Naive B cell (primary cell): Measurements from ENCODE around the gene ST7. TPM values are rescaled to one million over a fixed set of nuclear protein-coding genes. Genes with fewer than 3 reads are reported as not detected.

Experiments
- ATAC-seq, 2 donors: fragments of 150-1000 bp; cut with Tn5 transposase; 2 replicates each; pipeline ENCODE4 v1.10.0; 2021; ENCODE audit warnings: low read depth in 2 of 2, mild to moderate bottlenecking in 2 of 2, moderate library complexity in 2 of 2
- DNase-seq: peaks from one replicate; pipeline ENCODE4 v3.0.0; 2022
- H3K27ac Mint-ChIP-seq, 6 donors: one replicate each; pipeline ENCODE4 v1.8.0; 2020 to 2022; ENCODE audit warnings: mild to moderate bottlenecking in 6 of 6, mixed read lengths in 6 of 6, moderate library complexity in 5 of 6, inconsistent platforms in 2 of 6
- H3K27me3 Mint-ChIP-seq, 3 donors: one replicate each; pipeline ENCODE4 v1.8.0; 2021 to 2022; ENCODE audit warnings: mixed read lengths in 3 of 3, mild to moderate bottlenecking in 1 of 3
- H3K36me3 Mint-ChIP-seq, 2 donors: one replicate each; pipeline ENCODE4 v1.8.0; 2020 to 2022; ENCODE audit warnings: mixed read lengths in 2 of 2, inconsistent platforms in 1 of 2, mild to moderate bottlenecking in 1 of 2
- H3K4me1 Mint-ChIP-seq, 3 donors: one replicate each; pipeline ENCODE4 v1.8.0; 2020 to 2022; ENCODE audit warnings: mixed read lengths in 3 of 3, inconsistent platforms in 1 of 3, mild to moderate bottlenecking in 1 of 3, moderate library complexity in 1 of 3
- H3K4me3 Mint-ChIP-seq, 8 donors: one replicate each; pipeline ENCODE4 v1.8.0; 2020 to 2022; ENCODE audit warnings: mild to moderate bottlenecking in 8 of 8, mixed read lengths in 8 of 8, moderate library complexity in 8 of 8, inconsistent platforms in 2 of 8
- H3K9me3 Mint-ChIP-seq, 7 donors: one replicate each; pipeline ENCODE4 v1.8.0; 2020 to 2022; ENCODE audit warnings: mixed read lengths in 7 of 7, mild to moderate bottlenecking in 5 of 7, inconsistent platforms in 2 of 7, moderate library complexity in 1 of 7
- polyA plus RNA-seq, 6 donors: library from polyadenylated mRNA; unstranded; fragments of 300-500 nt; fragmentation: Illumina TruSeq; gene quantifications; one replicate each; pipeline ENCODE4 v1.2.3, GENCODE V29; 2021; ENCODE audit warnings: low read depth in 6 of 6

Gene ST7
- polyA plus RNA-seq, 6 donors from 2014 or later = 0.49 to 3.7 (median 0.63) TPM; not detected in 1

DNA sequence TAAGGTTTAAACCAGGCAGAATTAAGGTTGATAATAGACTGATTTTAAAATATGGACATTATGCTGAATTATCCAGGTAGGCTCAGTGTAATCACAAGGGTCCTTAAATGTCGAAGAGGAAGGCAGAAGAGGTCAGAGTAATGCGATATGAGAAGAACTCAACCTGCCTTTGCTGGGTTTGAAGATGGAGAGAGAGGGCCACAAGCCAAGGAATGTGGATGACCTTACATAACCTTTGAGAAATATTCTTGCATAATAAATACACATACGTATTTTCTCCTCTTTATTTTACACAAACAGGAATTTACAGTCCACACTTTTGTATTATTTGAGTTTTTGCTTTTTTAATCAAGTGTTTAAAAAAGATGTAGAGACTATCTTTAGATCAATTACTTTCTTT is 88.5 kb downstream of the ST7 start:
- no peaks in the 10 kb centered on the region for H3K4me1 Mint-ChIP-seq
- H3K27ac Mint-ChIP-seq = no peak overlapping the region
- no peaks in the 10 kb centered on the region for H3K9me3 Mint-ChIP-seq
- no peak overlapping the region for H3K4me3 Mint-ChIP-seq
- no peaks in the 10 kb centered on the region for H3K36me3 Mint-ChIP-seq
- ATAC-seq = no peak
- no peak for DNase-seq
- H3K27me3 Mint-ChIP-seq = peaks cover 12 to 27% (median 22%) of the 10 kb centered on the region in 3 donors

DNA sequence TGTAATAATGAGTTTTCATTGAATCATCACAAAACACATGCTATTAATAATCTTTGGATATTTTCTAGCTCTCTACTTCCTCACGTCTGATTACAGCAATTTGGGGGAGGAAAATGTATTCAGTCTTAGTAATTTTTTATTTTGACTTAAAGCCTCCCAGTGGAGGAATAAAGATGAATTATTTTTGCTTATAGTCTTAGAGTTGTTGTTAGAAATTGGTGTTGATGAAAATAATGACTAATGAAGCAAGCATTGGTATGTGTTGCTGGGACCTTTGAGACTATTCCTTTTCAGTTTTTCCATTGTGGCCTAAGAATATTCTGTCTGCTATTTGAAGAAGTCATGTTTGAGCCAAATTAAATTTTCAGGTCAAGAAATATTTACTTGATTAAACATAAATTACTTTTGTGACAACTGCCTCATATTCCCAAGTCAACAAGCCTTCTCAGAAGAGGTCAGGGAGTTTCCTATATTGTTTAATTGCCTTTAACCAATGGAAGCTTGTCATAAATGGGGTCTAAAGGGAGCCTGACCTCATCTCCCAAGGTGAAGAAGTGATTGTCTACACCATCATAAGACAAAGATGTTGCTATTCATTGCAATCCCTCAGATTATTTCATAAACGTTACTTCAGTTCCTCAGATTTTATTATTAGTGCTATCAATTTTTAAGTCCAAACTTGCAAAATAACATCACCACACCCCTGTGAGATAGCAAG is 90.0 kb downstream of the ST7 start:
- H3K4me1 Mint-ChIP-seq = peaks cover 0 to 4% (median 0%) of the 10 kb centered on the region in 3 donors
- DNase-seq (no peak), ATAC-seq (no peak)
- H3K4me3 Mint-ChIP-seq = no peak overlapping the region
- H3K9me3 Mint-ChIP-seq = no peaks in the 10 kb centered on the region
- H3K27me3 Mint-ChIP-seq = peaks cover 16 to 33% (median 27%) of the 10 kb centered on the region in 3 donors
- no peak overlapping the region for H3K27ac Mint-ChIP-seq
- no peaks in the 10 kb centered on the region for H3K36me3 Mint-ChIP-seq

DNA sequence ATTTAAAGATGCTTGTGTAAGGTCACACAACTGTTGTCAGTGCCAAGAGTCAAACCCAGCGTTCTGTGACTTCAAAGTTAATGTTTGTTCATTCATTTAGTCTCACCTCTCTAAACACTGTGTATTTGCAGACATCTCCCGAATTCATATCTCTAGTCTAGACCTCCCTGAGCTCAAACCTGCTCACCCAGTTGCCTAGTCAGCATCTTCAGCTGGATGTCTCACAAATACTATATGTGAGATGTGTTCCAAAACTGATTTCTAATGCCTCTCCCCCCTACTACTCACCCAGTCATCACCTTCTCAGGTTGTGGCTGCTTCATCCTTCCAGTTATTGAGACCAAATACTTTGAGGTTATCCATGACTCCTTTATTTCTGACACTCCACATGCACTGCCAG is 91.4 kb downstream of the ST7 start:
- DNase-seq (no peak), ATAC-seq (no peak)
- Mint-ChIP-seq H3K36me3 (no peaks in the 10 kb centered on the region), H3K4me1 (peaks cover 0 to 5% (median 4%) of the 10 kb centered on the region in 3 donors), H3K27ac (no peak overlapping the region), H3K4me3 (no peak overlapping the region), H3K27me3 (peaks cover 19 to 42% (median 35%) of the 10 kb centered on the region in 3 donors), H3K9me3 (no peaks in the 10 kb centered on the region)

DNA sequence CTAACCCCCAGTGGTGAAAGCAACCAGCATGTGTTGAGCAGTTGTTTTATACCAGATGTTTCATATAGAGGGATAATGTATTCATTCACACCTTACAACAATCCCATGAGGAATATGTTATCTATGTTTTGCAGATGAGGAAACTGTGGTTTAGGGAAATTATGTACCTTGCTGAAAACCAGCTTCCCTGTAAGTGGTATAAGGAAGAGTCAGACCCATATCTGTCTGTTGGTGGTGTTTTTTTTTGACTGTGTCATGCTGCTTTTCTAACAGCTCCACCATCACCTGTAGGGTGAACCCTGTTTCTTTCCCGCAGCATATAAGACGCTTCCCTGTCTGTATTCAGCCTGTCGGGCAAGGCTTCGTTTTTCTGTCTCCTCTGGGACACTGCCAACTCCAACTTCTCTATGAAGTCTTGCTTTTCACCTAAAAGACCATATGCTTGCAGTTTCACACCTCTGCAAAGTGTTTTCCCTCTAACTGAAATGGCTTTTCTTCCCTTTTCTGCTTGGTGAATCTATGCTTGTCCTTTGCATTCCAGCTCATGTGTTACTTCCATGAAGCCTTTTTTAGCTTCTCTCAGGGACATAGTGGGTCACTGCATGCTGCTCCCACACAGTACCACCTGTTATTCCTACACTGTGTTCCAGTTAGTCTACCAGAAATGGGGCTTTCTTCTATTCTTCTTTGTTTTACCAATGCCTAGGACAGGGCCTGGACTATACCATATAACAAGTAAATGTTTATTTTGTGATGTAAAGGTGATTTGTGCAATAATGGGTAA is 92.8 kb downstream of the ST7 start:
- H3K36me3 Mint-ChIP-seq = no peaks in the 10 kb centered on the region
- ATAC-seq (no peak), DNase-seq (no peak)
- H3K4me3 Mint-ChIP-seq = no peak overlapping the region
- no peaks in the 10 kb centered on the region for H3K9me3 Mint-ChIP-seq
- H3K27ac Mint-ChIP-seq = no peak overlapping the region
- H3K27me3 Mint-ChIP-seq = peaks cover 19 to 38% (median 36%) of the 10 kb centered on the region in 3 donors
- H3K4me1 Mint-ChIP-seq = peaks cover 0 to 5% (median 4%) of the 10 kb centered on the region in 3 donors

DNA sequence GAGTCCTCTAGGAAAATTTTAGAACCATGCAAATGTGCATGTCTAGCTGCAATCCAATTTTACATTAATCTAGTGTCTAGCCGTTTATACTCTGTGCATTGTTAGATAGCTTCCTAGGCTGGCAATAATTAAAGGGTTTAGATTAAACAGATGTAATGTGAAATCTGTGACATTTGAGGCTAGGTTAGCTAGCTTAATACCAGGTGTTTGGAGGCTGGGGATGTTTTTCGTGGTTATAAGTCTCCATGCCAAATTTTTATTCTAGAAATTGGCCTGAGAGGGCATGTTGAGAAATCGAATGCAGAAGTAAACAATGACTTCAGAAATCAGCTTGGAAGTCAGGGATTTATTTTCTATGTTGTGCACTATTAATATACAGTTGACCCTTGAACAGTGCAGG is 94.2 kb downstream of the ST7 start:
- Mint-ChIP-seq H3K27me3 (peaks cover 24 to 45% (median 43%) of the 10 kb centered on the region in 3 donors), H3K36me3 (no peaks in the 10 kb centered on the region), H3K4me1 (peaks cover 0 to 5% (median 4%) of the 10 kb centered on the region in 3 donors), H3K27ac (no peak overlapping the region), H3K9me3 (peaks cover 0 to 5% (median 0%) of the 10 kb centered on the region in 7 donors), H3K4me3 (no peak overlapping the region)
- ATAC-seq (no peak), DNase-seq (no peak)

DNA sequence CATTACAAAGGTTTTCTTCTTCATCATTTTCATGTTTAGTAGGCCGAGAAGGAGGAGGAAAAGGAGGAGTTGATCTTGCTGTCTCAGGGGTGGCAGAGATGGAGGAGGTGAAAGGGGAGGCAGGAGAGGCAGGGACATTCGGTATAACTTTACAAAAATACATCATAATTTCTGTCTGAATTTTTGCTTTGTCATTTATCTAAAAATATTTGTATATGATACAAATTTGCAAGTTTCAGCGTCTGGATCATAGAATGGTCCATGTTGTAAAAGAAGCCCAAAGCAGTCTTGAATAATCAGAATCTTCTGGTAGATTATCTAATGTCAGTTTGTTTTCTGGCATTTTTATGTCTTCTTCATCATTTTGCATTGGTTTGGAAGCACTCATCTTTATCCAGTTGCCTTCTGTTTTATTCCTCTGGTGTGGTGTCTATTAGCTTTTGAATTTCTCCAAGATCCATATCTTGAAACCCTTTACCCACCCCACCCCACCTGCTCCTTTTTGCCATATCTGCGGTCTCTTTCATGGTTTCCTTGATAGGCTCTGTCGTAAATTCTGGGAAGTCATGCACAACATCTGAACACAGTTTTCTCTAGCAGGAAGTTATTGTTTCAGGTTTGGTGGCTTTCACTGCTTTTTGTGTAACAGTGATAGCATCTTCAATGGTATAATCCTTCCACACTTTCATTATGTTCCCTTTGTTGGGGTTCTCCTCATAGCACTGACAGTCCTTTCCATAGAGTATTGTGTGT is 95.0 kb downstream of the ST7 start:
- ATAC-seq (no peak), DNase-seq (no peak)
- H3K9me3 Mint-ChIP-seq = peaks cover 0 to 5% (median 0%) of the 10 kb centered on the region in 7 donors
- no peak overlapping the region for H3K4me3 Mint-ChIP-seq
- no peak overlapping the region for H3K27ac Mint-ChIP-seq
- peaks cover 0 to 5% (median 4%) of the 10 kb centered on the region in 3 donors for H3K4me1 Mint-ChIP-seq
- peaks cover 24 to 45% (median 45%) of the 10 kb centered on the region in 3 donors for H3K27me3 Mint-ChIP-seq
- no peaks in the 10 kb centered on the region for H3K36me3 Mint-ChIP-seq

DNA sequence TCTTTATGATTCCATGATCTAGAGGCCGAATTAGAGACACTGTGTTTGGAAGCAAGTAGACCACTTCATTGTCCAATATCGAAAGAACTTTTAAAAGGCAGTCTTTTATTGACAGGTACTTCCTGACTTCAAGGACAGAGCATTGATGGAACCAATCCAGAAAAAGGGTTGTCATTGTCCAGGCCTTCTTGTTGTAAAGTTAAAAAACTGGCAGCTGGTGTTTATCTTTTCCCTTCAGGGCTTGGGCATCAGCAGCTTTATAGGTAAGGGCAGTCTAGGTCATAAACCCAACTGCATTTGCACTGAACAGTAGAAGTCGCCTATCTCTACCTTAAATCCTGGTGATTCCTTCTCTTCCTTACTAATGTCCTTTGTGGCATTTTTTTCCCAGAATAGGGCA is 95.6 kb downstream of the ST7 start:
- H3K4me3 Mint-ChIP-seq = no peak overlapping the region
- peaks cover 0 to 5% (median 4%) of the 10 kb centered on the region in 3 donors for H3K4me1 Mint-ChIP-seq
- no peaks in the 10 kb centered on the region for H3K36me3 Mint-ChIP-seq
- H3K27me3 Mint-ChIP-seq = peaks cover 24 to 48% (median 45%) of the 10 kb centered on the region in 3 donors
- H3K27ac Mint-ChIP-seq = no peak overlapping the region
- no peak for ATAC-seq
- DNase-seq = no peak
- peaks cover 0 to 5% (median 0%) of the 10 kb centered on the region in 7 donors for H3K9me3 Mint-ChIP-seq

DNA sequence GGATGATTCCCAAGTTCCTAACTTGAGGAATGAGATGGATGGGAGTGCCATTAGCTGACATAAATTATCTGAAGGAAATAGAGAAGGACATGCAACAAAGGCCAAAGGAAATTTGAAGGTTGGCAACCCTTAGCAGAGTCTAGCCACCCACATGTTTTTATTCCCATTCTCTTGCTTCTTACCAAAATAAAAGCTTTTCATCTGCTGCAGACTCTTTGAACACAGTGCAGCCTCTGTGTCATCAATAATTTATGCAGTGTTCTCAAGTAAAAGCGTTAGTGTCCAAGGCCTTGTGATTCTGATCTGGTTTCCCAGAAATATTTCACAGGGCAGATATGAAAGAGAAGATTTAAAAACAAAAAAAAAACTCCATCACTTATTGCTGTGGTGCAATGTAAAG is 98.5 kb downstream of the ST7 start:
- H3K4me3 Mint-ChIP-seq = no peak overlapping the region
- H3K36me3 Mint-ChIP-seq = no peaks in the 10 kb centered on the region
- peaks cover 0 to 5% (median 4%) of the 10 kb centered on the region in 3 donors for H3K4me1 Mint-ChIP-seq
- H3K27ac Mint-ChIP-seq = no peak overlapping the region
- DNase-seq (no peak), ATAC-seq (no peak)
- peaks cover 0 to 5% (median 0%) of the 10 kb centered on the region in 7 donors for H3K9me3 Mint-ChIP-seq
- peaks cover 15 to 31% (median 24%) of the 10 kb centered on the region in 3 donors for H3K27me3 Mint-ChIP-seq

DNA sequence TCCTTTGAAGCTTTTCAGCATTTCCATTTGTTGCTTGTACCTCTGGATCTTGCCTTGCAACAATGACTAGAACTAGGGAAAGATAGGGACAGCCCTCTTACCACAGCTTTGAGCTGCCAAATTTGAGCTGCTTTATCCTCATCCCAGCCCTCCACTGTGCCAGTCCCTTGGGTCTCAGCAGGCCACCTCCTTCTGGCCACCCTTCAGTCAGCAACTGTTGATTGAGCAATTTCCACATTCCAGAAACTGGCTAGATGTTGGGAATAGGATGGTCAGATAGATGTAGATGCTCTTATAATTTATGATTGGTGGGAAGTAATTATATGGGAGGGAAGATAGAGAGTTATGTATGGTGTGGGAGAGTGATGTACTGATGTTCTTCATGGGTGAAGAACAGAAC is 100.1 kb downstream of the ST7 start:
- Mint-ChIP-seq H3K4me3 (no peak overlapping the region), H3K36me3 (no peaks in the 10 kb centered on the region), H3K9me3 (peaks cover 0 to 5% (median 0%) of the 10 kb centered on the region in 7 donors), H3K27ac (no peak overlapping the region), H3K27me3 (peaks cover 12 to 26% (median 17%) of the 10 kb centered on the region in 3 donors), H3K4me1 (peaks cover 0 to 5% (median 0%) of the 10 kb centered on the region in 3 donors)
- ATAC-seq (no peak), DNase-seq (no peak)

DNA sequence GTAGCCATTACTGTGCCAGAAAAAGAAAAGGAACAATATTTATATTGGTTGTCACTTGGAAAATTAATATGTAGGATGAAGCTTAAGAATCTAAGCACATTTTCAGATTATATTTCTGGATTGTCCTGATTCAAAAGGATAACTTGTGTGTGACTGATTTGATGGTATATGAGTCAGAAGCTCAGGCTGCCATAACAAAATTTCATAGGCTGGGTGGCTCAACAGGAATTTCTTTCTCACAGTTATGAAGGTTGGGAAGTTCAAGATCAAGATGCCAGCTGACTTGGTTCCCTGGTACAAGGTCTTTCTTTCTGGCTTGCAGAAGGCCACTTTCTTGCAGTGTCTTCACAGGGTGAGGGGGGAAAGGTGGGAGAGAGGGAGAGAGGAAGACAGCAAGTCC is 108.5 kb downstream of the ST7 start:
- peaks cover 0 to 4% (median 0%) of the 10 kb centered on the region in 7 donors for H3K9me3 Mint-ChIP-seq
- ATAC-seq (no peak), DNase-seq (no peak)
- no peaks in the 10 kb centered on the region for H3K36me3 Mint-ChIP-seq
- H3K27me3 Mint-ChIP-seq = peaks cover 0 to 10% (median 0%) of the 10 kb centered on the region in 3 donors
- H3K4me1 Mint-ChIP-seq = no peaks in the 10 kb centered on the region
- H3K27ac Mint-ChIP-seq = no peak overlapping the region
- no peak overlapping the region for H3K4me3 Mint-ChIP-seq

DNA sequence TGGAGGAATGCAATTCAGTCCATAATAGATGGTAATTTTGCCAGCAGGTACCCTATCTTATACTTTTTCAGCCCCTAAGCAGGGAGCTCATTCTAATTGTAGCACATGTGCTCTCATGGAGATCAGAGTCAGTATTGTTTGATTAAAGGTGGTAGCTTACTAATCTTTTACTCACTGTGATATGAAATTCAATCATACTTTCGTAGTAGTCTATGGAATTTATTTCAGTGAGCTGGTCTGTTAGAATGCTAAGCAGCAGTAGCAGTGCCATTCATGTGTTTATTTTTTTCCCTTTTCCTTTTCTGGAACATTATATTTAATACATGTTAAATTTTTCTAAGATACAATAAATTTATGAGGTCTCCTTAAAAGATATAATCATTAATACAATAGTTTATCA is 109.0 kb downstream of the ST7 start:
- no peaks in the 10 kb centered on the region for H3K4me1 Mint-ChIP-seq
- H3K27ac Mint-ChIP-seq = no peak overlapping the region
- no peaks in the 10 kb centered on the region for H3K36me3 Mint-ChIP-seq
- DNase-seq (no peak), ATAC-seq (no peak)
- no peak overlapping the region for H3K4me3 Mint-ChIP-seq
- peaks cover 0 to 4% (median 0%) of the 10 kb centered on the region in 7 donors for H3K9me3 Mint-ChIP-seq
- H3K27me3 Mint-ChIP-seq = peaks cover 0 to 10% (median 0%) of the 10 kb centered on the region in 3 donors

DNA sequence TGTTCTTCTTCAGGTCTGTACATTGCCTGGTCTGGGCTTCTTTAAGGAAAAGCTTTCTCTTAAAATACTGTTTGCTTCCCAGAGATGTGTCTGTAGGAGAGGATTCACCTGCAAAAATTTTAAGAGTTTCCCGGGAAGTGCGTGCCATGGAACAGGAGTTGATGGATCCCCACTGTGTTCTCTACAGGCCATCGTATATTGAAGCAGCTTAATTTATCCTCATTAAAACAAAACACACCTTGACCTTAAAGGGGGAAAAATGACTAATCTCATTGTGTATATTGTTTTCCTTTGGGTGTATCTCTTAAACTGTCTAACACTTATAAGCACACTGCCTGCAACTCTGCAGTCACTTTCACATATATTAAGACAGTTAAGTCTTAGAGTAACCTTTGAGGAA is 111.4 kb downstream of the ST7 start:
- Mint-ChIP-seq H3K9me3 (peaks cover 0 to 4% (median 0%) of the 10 kb centered on the region in 7 donors), H3K4me3 (no peak overlapping the region), H3K4me1 (no peaks in the 10 kb centered on the region), H3K27ac (no peak overlapping the region), H3K36me3 (no peaks in the 10 kb centered on the region), H3K27me3 (peaks cover 0 to 10% (median 0%) of the 10 kb centered on the region in 3 donors)
- DNase-seq (no peak), ATAC-seq (no peak)

DNA sequence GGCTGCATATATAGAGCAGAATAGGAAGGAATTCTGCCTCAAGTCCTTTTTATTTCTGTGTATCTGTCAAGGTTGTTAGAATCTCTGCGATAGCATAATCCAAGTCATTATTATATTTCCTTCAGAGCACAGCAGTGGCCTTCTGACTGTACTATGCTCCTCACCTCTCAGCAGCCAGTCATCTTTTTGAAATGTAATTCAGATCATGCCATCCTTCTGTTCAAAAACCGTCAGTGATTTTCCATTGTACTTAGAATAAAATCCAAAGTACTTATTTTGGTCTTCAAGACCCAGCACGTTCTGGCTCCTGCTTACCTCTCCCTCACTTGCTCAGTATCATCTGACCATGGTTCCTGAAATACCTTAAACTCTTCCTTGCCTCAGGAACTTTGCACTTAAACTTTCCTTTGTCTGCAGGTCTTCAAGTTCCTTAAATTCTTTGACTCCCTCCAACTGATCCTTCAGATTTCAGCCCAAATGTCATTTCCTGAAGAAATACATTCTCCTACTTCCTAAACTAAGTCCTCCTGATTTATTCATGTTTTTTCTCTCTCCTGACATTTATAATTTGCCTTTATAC is 112.4 kb downstream of the ST7 start:
- H3K4me3 Mint-ChIP-seq = no peak overlapping the region
- ATAC-seq (no peak), DNase-seq (no peak)
- no peaks in the 10 kb centered on the region for H3K4me1 Mint-ChIP-seq
- H3K36me3 Mint-ChIP-seq = no peaks in the 10 kb centered on the region
- no peak overlapping the region for H3K27ac Mint-ChIP-seq
- H3K9me3 Mint-ChIP-seq = peaks cover 0 to 4% (median 0%) of the 10 kb centered on the region in 7 donors
- peaks cover 0 to 10% (median 0%) of the 10 kb centered on the region in 3 donors for H3K27me3 Mint-ChIP-seq
